IMR-90 (cell line): ENCODE results near the gene PAPSS1.
"Not testable (repeated sequence)": the region's sequence is repeated elsewhere in the genome, so short reads cannot be mapped to it uniquely, and the experiment has no call there.

ENCODE experiments used
- CTCF ChIP-seq: conservative IDR thresholded peaks from 2 replicates; pipeline ENCODE4 v1.5.1; 2012; ENCODE audit warnings: mild to moderate bottlenecking, low read depth, low read length, improper control_type of control experiment
- RCOR1 ChIP-seq: IDR thresholded peaks from 2 replicates; pipeline ENCODE4 v1.6.1; 2012; ENCODE audit warnings: mild to moderate bottlenecking, low read length, improper control_type of control experiment; ENCODE audit not compliant: insufficient replicate concordance
- SMC3 ChIP-seq: fragments of 150-350 bp; IDR thresholded peaks from 2 replicates; pipeline ENCODE4 v1.6.1; 2016; ENCODE audit warnings: low read depth, mild to moderate bottlenecking, antibody characterized with exemption, low read length, moderate library complexity

DNA sequence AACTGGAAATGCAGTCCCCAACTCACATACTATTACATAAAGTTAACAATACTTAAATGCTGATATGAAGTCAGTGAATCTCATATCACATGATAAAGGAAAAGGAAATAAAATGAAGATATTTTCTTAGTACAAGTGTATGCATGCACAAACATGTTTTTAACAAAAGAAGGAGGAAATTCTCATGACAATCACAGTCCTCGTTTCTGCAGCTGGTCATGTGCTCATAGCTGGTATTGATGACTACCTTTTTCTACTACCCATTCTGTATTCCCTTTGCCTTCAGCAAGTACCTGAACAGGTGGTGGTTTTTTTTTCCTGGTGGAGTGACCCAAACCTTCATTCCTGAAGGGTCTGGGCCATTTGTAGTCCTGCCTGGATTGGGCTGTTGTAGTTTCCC is 3.3 kb upstream of the PAPSS1 start:
- not testable (repeated sequence) for TF ChIP-seq SMC3, RCOR1, CTCF
